ENCODE measurements around the gene MYH11.

GRCh38 chr16:15856182-15856581 lies 646 bp downstream of the MYH11 start:
- TF ChIP-seq ELK1 (IDR thresholded peaks at IDR 0.05; ENCODE audit: low read depth, low read length), result no peak
- no peak for TF ChIP-seq CTCF (IDR thresholded peaks at IDR 0.05 in 2 of 3, conservative IDR thresholded peaks at IDR 0.05 in 1 of 3; ENCODE audit: control insufficient read depth in 2 of 3, extremely low read depth in 1 of 3, insufficient read depth in 1 of 3, low read depth in 3 of 3, low read length in 3 of 3)
- TF ChIP-seq POLR2AphosphoS5 (IDR thresholded peaks at IDR 0.05; ENCODE audit: low read length), result no peak
- no peak for TF ChIP-seq REST (IDR thresholded peaks at IDR 0.05; ENCODE audit: low read depth, low read length)
- no peak for TF ChIP-seq SP1 (IDR thresholded peaks at IDR 0.05; ENCODE audit: low read depth, low read length)
- no peak for TF ChIP-seq EP300 (IDR thresholded peaks at IDR 0.05; ENCODE audit: borderline replicate concordance in 1 of 2, control insufficient read depth in 1 of 2, low read depth in 2 of 2, low read length in 2 of 2)
- TF ChIP-seq MAX (IDR thresholded peaks at IDR 0.05; ENCODE audit: low read depth, low read length), result no peak
- no peak for TF ChIP-seq MEF2A (IDR thresholded peaks at IDR 0.05; ENCODE audit: insufficient read depth, low read depth, low read length)
- no peak for TF ChIP-seq NKRF (conservative IDR thresholded peaks at IDR 0.05)
- TF ChIP-seq BCLAF1 (IDR thresholded peaks at IDR 0.05), result no peak
- no peak for TF ChIP-seq RAD21 (IDR thresholded peaks at IDR 0.05; ENCODE audit: insufficient read depth, low read depth, low read length)
